HG02642 (cell line): ENCODE data around the gene CEP350.

Experiments used
- ATAC-seq: cut with Tn5 transposase; IDR thresholded peaks from one replicate; pipeline ENCODE4 v1.9.1; 2021; ENCODE audit warnings: mild to moderate bottlenecking; ENCODE audit not compliant: unreplicated experiment, poor library complexity

CEP350 gene, protein sequence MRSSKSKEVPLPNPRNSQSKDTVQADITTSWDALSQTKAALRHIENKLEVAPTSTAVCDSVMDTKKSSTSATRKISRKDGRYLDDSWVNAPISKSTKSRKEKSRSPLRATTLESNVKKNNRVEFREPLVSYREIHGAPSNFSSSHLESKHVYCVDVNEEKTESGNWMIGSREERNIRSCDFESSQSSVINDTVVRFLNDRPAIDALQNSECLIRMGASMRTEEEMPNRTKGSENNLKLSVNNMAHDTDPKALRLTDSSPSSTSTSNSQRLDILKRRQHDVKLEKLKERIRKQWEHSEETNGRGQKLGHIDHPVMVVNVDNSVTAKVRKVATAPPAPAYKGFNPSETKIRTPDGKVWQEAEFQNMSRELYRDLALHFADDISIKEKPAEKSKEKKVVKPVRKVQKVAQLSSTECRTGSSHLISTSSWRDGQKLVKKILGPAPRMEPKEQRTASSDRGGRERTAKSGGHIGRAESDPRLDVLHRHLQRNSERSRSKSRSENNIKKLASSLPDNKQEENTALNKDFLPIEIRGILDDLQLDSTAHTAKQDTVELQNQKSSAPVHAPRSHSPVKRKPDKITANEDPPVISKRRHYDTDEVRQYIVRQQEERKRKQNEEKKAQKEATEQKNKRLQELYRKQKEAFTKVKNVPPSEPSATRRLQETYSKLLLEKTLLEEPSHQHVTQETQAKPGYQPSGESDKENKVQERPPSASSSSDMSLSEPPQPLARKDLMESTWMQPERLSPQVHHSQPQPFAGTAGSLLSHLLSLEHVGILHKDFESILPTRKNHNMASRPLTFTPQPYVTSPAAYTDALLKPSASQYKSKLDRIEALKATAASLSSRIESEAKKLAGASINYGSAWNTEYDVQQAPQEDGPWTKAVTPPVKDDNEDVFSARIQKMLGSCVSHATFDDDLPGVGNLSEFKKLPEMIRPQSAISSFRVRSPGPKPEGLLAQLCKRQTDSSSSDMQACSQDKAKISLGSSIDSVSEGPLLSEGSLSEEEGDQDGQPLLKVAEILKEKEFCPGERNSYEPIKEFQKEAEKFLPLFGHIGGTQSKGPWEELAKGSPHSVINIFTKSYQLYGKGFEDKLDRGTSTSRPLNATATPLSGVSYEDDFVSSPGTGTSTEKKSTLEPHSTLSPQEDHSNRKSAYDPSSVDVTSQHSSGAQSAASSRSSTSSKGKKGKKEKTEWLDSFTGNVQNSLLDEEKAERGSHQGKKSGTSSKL (N-terminal part only)

DNA sequence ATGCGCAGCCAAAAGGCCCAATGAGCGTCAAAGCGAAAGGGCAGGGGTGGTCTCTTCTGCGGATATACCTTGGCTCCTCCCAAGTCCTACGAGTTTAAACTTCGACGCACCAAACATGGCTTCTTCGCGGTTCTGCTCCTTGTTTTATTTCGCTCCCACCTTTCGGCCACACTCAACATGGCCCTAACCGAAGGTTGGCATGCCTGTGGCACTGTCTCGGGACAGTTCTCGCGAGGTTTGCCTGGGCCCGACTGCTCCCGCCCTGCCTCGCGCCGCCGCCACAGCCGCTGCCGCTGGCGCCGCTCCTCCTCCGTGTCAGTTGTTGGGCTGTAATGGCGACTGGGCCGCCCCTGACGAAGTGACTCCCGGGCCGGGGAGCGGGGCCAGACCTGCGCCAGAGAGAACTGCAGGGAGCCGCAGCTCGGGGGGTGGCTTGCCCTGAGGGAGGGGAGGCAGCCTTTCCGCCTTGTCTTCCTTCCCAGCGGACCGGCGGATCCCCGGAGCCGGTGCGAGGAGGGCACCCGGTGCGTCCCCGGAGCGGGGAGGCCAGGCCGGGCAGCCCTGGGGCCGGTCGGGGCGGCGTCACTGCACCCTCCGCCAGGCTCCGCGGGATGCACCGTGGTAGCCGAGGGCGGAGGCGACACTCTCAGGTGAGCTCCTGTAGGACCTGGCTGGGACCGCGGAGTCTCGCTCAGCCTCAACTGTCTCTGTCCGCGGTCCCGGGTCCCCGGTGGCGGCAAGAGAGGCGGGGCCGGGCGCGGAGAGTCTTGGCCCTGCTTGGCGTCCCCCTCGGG lies at the start of gene CEP350:
CEP350 (plus strand) TSS at position 318 of the 794 bp plus-strand sequence. CDS start 31,372 bp downstream, outside the sequence.
- peak; percentile 93 for ATAC-seq

DNA sequence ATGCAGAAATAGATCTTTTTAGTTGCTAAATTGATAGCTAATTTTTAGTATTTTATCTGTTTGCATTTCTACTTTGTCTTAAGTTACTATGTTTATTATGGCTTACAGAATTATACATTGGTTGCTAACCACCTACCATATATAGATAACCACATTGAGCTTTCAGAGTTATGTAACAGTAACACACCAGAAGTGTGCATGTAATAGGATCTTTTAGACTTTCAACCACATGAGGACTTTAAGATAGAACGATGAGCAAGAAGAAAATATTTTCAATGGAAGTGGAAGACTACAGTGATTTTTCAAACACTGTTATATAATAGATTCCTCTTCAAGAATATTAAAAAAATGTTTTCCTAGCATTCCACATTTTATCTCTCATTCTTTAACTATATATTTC lies 43.7 kb upstream of the CEP350 start:
- no peak for ATAC-seq

DNA sequence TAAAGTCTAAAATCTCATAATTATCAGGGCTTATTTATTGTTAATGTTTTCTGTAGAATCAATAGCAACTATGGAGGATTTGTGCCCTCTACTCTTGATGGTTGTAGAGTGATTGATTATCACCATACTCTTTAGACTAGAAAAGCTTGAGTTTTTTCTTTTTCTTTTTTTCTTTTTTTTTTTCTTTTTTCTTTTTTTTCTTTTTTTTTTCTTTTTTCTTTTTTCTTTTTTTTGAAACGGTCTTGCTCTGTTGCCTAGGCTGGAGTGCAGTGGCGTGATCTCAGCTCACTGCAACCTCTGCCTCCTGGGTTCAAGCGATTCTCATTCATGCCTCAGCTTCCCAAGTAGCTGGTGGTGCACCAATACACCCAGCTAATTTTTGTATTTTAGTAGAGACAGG lies 42.8 kb upstream of the CEP350 start:
- ATAC-seq = no peak

DNA sequence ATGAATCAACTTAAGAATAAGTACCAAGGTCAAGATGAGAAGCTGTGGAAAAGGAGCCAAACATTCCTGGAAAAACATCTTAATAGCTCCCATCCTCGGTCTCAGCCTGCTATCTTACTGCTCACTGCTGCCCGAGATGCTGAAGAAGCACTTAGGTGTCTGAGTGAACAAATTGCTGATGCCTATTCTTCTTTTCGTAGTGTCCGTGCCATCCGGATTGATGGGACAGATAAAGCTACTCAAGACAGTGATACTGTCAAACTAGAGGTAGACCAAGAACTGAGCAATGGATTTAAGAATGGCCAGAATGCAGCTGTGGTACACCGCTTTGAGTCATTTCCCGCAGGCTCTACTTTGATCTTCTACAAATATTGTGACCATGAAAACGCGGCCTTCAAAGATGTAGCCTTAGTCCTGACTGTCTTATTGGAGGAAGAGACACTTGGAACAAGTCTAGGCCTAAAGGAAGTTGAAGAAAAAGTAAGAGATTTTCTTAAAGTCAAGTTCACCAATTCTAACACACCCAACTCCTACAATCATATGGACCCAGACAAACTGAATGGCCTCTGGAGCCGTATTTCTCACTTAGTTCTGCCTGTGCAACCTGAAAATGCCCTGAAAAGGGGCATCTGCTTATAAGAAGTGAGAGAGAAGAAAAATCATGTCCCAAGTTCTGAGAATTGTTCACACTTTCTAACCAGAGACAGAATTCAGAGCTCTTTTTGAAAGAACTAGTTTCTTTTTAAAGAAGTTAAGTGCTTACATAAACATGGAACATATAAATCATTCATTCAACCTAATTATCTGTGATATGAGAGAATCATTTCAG lies 36.8 kb upstream of the CEP350 start:
- no peak for ATAC-seq

DNA sequence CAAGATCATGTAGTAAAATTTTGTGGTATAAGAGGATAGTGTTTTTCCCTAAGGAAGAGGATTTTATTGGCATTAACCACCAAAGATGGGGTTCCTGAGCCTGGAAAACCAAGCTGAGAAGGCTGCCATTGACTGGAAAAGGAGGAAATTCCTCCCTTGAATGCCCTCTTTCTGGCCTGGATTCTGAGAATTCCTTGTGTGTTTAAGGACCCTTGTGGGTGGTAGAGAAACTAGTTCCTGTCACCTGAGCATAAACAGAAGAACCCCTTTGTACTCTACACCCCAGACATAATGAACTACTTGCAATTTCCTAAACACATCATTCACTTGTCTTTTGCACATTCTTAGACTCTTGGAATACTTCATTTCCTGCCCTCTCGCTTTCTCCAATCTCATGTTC lies 33.1 kb upstream of the CEP350 start:
- no peak for ATAC-seq

DNA sequence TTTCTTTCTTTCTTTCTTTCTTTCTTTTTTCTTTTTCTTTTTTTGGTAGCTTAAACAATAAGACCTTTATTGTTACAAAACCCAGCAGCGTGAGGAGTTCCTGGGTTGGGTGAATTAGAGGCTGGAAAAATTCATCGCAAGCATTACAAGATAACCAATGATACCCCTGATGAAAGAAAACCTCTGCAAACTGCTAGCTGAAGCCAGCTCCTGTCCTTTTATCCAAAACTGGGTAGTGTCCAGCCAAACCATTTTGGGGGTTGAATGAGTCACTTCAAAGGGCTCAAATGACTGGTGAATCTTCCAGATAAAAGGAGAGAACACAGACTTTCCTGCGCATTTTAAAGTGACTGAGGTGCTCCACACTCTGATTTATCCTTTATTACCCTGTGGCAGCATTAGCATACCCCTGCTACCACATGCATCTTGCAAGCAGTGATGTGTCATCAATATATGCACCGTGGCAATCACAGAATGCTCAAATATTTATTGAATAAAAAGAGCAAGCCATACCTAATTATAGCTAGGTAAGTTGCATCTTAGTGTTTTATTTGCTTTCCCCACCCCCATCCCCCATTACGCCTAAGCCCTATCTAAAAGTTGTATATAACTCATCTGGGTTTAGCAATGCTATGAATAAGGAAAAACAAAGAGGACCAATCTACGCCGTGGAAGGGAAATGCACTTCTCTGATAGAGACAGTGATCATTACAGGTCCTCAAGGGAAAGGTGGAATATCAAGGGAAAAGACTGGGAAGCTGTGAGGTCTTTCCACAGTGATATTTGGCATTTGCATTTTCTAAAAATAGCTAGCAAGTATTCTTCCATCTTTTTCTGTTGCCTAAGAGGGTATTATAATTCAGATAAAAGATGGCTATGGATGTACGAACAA lies 32.4 kb upstream of the CEP350 start:
- no peak for ATAC-seq

DNA sequence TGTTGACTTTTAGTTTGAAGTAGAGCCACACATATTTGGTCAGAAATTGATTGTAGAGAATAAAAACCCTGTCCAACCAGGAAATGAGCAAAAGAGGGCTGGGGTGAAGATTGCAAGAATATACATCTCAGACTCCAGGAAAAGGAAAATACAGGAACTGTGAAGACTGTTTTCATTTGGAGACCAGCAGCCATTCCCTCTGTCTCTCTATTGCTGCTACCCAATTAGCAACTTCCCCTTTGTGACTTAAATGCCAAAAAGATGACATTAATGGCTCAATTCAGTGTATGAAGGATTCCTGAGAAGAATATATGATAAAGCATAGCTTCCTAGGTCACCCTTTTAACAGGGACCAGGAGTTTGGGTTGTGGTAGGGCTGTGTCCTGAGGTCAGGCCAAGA lies 31.6 kb upstream of the CEP350 start:
- ATAC-seq = no peak

DNA sequence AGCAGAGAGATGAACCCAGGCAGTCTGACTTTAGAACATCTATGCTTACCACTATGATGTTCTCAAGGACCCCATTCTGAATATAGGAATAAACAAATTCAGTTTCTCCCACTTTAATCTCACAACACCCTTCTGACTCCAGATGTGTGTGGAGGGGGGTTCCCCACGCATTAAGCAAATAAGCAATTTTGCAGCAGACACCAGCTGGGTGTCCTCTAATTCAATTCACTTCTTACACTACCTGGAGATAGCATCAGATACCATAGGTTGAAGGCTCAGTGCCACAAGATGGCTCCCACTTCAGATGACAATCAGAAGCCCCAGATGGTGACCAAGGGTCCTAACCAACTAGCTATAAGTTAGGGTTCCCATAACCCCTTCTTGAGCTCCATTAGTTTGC lies 30.3 kb upstream of the CEP350 start:
- ATAC-seq = peak; percentile 66

DNA sequence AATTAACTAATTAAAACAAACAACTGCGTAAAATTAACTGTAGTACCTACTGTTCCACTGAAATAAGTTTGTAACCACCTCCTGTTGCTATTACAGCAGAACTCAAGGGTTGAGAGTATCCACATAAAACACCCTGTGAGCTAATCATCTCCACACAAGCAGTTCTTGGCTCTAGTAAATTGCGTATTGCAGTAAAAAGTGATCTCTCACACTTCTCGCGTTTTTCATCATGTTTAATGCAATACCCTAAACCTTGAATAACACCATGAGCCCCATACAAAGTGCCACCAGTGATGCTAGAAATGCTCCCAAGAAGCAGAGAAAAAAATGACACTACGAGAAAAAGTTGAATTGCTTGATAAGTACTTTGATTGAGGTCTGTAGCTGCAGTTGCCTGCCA lies 29.3 kb upstream of the CEP350 start:
- no peak for ATAC-seq

DNA sequence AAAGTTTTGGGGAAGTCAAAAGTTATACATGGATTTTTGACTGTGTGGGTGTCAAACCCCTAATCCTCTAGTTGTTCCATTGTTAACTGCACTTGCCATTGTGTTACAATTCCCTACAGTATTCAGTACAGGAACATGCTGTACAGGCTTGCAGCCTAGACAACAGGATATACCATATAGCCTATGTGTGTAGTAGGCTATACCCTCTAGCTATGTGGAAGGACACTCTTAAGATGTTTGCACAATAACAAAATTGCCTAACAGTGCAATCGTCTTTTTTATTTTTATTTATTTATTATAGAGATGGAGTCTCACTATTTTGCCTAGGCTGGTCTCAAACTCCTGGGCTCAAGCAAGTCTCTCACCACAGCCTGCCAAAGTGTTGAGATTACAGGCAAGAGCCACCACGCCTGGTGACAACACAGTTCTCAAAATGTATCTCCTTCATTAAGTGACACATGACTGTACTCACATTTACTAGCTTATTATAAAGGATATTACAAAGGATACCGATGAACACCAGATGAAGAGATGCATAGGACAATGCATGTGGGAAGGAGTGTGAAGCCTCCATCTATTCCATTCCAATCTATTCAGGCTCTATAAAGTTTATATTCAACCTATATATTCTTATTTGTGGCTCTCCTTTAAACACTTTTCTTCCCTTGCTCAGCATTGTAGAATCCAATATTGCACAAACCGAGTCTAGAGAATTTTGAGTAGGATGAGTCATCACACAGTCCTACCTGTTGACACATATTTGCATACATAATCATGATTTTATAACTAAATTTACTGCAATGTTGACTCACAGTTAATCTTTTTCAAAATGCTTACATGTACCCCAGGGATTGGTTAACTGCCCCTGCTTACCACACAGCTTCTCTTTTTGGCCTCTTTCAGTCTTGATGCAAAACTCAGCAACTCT lies 28.4 kb upstream of the CEP350 start:
- no peak for ATAC-seq

DNA sequence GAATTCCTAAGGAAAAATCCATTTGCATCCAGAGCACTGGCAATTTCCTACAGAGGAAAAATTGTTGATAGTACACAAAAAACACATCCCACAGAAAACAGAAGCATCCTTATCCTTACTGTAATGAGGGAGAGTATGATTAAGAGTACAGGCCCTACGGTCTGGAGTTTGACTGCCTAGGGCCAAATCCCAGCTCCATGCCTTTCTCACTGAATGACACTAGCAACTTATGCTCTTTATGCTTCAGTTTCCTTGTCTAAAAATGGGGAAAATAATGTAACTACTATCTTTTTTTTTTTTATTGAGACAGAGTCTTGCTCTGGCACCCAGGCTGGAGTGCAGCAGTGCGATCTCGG lies 27.8 kb upstream of the CEP350 start:
- no peak for ATAC-seq

DNA sequence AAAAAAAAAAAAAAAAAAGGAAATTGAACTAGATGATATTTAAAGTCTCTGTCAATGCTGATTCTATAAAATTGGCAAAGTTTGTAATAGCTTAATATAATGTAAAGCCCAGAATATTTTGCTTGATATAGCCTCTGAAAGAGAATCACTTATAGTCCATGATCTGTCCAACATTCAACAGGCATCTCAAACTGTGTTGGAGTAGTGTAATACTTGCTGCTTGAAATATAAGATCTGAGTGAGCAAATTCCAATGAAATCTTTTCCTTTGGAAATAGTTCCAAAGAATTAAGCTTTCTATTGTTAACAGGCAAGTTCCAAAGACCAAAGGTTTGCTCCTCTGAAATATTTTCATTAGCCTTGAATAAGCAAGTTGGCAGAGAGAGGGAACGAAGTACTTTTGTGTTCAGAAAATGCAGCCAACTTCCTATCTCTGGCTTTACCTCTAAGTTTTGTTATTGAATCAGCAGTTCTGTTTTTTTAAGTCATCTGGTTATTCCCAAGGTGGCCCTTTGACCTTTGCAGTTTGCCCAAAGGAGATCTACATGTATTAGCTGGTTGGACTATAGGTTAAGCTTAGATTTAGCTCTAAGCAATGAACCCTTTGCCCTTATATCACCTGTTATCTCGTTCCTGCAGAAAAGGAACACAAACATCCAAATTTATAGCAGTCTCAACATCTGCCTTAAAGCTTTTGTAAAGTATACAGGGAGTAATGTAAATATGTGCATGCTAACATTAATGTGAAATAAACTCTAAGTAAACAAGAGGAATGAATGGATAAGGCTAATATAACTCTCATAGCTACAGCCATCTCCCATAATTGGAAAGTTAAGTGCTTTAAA lies 24.4 kb upstream of the CEP350 start:
- no peak for ATAC-seq

DNA sequence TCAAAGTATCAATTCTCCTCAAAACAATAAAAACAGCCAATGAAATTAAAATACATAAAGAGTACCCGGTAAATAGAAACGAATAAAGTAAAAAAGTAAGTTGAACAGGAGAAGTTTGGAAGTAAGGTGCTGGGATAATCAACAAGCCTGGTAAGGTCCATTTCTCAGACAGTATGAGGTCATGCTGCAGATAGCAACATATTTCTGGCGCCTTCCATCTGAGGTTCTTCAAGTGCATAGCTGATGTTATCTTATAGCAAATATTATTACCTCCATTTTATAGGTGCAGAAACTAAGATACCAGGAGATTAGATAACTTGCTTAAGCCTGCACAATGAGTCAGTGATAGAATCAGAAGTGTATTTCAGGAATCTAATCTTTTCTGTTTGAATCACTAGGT lies 23.7 kb upstream of the CEP350 start:
- no peak for ATAC-seq

DNA sequence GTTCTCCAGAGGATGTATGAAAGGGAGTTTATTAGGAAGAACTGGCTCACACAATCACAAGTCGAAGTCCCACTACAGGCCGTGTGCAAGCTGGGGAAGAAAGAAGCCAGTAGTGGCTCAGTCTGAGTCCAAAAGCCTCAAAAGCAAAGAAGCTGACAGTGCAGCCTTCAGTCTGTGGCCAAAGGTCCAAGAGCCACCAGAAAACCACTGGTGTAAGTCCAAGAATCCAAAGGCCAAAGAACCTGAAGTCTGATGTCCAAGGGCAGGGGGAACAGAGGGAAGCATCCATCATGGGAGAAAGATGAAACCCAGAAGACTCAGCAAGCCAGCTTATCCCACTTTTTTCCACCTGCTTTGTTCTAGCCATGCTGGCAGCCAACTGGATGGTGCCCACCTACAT lies 21.4 kb upstream of the CEP350 start:
- ATAC-seq = no peak

DNA sequence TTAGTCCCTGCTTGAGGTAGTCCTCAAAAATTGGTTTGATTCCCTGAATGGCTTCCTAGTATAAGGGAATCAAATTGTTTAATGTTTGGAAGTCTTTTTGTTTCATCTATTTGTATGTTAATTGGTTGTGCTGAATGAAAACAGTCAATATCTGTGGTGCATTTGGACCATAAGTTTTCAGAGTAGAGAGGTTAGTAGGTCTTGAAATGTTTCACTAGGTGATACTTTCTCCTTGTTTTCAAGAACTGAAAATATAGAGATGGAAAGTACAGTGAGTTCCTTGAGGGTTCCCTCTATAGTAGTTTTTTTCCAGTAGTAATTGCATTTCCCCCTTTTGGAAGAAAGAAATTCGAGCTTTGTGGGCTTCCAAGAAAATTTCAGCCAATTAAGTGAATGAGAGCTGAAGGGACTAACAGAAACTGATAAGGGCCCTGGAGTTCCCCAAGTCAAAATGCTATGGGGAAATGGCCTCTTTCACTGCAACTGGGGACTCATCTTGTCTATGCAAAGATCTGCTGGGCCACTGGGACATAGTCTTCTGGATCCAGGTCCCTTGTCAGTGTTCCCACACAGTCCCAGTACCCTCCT lies 18.6 kb upstream of the CEP350 start:
- ATAC-seq = peak; percentile 56

DNA sequence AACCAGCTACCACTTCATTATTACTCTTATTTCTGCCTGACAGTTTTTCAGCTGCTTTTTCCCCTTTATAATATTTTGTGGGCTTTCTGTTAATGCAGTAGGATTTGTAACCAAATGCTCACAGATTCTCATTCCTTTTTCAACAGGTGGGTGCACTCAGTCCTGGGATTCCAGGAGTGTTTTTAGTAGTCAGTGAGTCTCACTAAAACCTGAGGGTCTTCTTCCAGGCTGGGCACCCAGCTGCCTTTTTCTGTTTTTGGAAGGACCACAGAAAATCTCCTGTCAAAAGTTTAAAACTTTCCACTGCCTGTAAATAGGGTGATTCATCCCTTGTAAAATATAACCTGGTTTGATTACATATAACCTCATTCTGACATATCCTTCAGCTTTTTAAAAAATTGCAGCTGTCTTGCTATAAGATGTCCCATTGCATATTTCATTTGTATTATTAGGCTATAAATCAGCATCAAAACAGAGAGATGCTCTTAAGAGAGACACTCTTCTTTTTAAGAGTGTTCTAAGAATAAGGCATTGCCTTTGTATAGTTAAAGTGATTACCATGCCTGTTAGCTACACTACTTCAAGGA lies 16.8 kb upstream of the CEP350 start:
- no peak for ATAC-seq
